ENCODE results near the gene UBFD1.
"Not testable (repeated sequence)": the region's sequence is repeated elsewhere in the genome, so short reads cannot be mapped to it uniquely, and the experiment has no call there.

UBFD1 gene

GRCh38 chr16:23570992-23571632, 13.6 kb downstream of the UBFD1 start:
- DNase-seq: peak in 1 of 2 donors; percentile 45

DNA sequence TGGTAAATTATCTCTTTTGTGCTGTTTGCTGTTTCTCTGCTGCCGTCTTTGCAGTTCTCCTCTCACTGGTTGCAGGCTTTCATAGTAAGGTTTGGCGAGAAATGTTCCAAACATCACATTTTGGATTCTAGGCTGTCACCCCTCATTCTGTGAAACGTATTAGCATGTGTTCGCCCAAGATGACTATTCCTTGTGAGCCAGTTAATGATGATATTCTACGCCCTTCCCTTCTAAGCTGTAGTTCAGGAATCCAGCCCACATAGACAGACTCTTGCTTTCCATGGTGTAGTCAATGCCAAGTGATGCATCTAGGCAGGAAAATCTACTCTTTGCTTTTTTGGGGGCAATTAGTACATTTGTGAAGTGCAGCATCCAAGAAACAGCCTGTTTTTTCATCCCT, 14.4 kb downstream of the UBFD1 start:
- DNase-seq: no peak

DNA sequence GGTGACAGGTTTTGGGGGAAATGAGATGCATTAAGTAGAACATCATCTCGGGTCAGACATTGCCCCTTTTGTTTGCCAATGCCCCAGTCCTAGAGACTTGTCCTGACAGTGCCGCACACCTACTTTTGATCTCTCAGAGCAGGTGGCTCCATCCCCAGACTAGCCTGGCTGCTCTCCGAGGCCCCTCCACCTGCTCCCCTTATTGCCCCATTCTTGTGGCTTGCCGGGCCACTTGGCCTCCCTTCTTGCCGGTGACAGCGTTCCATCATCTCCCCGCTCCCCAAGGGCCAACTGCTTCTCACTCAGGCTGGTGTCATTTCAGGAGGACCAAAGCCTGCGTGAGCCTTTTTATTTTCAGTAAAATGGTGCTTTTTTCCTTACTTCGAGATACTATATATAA, 14.9 kb downstream of the UBFD1 start:
- no peak for DNase-seq

DNA sequence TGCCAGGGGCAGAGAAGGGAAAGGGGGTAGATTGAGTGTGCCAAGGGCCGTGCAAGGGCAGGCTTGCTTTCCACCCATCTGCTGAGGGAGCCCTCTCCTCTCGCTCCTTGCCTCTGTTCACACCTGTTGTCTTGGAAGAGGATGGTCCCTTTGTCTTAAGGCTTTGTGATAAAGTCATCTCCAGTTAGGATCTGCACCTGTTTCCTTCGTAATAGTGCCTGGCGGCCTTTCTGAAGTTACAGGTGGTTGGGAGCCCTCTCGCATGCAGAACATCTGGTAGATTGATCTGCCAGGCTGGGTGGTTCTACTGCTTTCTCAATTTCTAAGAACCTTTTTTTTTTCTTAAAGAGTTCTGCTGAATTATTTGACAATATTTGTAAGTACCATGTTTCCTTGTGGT, 16.3 kb downstream of the UBFD1 start:
- no peak for DNase-seq

DNA sequence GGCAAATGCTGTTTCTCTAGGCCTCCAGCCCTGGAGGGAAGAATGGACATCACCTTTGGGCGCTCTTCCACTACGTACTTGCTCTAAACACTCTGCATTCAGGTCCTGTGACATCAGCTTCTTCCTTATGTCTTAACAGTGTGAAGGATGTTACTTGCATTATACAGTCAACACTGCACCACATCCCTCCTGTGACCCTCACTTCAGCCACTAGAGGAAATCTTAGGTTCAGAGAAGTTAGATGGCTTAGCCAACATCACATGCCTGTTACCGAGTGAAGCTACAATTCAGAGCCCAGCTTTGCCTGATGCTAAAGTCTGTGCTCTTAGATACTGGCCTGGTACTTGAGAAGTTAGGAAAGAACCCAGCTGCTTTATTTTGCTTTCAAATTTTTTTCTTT, 18.3 kb downstream of the UBFD1 start:
- no peak for DNase-seq

GRCh38 chr16:23577493-23577892, 20.0 kb downstream of the UBFD1 start:
- no peak for DNase-seq

DNA sequence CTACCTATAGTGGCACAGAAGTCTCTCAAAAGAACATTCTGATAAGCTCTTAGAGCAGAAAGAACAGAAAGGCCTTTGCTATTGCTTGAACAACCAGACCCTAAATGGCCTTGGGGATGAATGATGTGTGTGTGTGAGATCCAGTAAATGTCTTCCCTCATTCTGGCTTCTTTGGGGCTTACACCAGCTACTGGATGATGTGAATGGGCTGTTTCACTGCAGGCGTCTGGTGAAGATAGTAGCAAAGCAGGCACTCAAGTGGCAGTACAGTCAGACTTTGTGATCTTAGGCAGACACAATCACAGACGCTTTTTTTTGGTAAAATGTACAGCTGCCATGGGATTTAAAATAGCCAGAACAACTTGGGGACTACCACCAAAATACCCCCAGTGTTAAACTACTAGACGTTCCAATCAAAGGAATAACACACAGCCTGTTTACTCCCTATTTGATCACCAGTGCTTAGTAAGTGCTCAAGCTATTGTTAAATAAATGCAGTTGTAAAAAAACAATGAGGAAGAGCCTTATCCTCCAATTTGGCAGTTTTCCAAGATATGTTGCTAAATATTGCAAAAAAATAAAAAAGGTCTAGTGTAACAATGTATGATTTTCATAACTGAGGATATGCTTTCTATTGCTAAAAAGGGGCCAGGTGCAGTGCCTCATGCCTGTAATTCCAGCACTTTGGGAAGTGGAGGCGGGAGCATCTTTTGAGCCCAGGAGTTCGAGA, 20.7 kb downstream of the UBFD1 start:
- no peak for DNase-seq

DNA sequence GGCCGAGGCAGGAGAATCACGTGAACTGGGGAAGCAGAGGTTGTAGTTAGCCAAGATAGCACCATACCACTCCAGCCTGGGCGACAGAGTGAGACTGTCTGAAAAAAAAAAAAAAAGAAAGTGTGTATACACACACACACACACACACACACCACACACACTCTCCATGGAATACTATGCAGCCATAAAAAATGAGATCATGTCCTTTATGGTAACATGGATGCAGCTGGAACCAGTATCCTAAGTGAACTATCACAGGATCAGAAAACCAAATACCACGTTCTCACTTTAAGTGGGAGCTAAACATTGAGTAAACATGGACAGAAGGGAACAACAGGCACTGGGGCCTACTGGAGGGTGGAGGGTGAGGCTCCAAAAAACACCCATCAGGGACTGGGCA, 21.8 kb downstream of the UBFD1 start:
- no peak for DNase-seq

DNA sequence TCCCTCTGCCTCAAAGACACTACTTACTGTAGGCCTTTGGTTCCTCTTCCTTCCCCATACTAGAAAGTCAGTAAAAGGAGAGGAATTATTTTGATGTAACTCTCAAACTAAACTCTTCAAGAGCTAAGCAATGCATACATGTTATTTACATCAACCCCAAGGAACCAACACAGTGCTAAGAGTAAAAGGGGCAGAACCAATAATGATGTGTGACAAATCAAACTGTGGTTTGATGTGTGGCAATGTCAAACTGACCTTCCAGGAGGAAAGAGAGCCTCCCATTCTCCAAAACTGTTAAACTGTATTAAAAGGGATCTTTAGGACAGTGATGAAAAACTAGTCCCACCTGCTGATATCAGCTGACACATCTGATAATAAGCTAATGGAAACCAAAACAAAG, 22.9 kb downstream of the UBFD1 start:
- no peak for DNase-seq

DNA sequence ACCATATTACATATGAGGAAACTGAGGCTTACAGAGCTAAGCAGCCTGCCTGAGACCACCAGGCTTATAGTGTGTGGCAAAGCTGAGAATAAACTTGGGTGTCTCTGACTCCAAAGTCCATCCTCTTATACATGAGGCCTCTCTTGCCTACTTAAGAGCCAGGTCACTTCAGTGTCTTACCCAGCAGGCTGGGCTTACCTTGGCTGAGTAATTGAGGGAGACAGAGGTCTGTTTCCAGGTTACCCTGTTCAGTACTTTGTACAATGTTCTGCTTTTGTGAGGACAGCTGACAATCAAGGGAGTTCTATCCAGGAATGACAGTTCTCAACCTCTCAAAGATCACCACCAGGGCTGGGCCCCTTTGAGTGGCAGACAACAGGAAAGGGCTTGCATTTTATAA, 24.2 kb downstream of the UBFD1 start:
- no peak for DNase-seq

DNA sequence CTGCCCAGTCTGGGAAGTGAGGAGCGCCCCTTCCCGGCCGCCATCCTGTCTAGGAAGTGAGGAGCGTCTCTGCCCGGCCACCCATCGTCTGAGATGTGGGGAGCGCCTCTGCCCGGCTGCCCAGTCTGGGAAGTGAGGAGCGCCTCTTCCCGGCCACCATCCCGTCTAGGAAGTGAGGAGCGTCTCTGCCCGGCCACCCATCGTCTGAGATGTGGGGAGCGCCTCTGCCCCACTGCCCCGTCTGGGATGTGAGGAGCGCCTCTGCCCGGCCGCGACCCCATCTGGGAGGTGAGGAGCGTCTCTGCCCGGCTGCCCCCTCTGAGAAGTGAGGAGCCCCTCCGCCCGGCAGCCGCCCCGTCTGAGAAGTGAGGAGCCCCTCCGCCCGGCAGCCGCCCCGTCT, 25.7 kb downstream of the UBFD1 start:
- not testable (repeated sequence) for DNase-seq

- no peak for DNase-seq
Measured at GRCh38 chr16:23584186-23585076, 26.9 kb downstream of the UBFD1 start.

DNA sequence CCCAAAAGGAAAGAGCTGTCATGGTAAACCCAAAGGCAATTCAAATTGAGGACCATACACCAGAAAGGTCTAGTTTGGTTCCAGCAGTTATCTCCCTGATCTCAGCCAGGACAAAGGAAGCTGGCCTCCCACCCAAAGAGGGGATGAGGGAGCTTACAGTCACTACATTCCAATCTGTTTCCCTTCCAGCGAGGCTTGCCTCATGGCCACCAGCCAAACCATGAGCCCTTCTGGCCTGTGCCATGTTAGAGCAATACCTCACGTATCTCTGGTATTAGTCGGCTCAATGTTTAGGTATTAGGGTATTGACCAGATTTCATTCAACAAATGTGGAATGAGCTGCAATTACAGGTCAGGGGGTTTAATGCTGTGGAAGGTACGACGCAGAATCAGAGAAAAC, 30.2 kb downstream of the UBFD1 start:
- DNase-seq: no peak

DNA sequence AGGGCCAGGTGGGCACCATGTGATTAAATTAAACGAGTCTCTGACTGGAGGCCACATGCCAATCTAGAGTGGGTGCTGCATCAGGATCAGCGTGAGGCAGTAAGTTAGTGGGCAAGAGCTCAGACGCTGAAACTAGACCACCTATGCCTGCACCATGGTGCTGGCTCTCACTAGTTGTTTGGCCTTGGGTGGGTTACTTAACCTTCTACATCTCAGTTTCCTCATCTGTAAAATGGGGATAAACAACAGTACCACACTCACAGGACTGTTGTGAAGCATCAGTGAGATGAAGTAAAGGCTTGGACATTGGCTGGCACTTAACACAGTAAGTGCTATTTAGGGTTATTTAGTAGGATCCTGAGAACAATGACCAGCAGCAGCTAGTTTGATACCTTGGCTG, 32.7 kb downstream of the UBFD1 start:
- DNase-seq: no peak

DNA sequence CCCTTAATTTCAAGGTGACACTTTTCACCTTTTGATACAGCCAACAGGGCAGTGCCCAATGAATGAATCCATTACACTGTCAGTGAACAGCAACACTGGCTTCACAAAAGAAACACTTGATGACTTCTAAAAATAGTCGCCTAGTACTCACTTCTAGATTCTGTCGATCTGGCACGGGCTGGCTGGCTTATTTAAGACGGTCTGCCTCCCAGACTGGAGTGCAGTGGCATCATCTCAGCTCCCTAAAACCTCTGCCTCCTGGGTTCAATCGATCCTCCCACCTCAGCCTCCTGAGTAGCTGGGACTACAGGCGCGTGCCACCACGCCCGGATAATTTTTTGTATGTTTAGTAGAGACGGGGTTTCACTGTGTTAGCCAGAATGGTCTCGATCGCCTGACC, 36.7 kb downstream of the UBFD1 start:
- no peak for DNase-seq

DNA sequence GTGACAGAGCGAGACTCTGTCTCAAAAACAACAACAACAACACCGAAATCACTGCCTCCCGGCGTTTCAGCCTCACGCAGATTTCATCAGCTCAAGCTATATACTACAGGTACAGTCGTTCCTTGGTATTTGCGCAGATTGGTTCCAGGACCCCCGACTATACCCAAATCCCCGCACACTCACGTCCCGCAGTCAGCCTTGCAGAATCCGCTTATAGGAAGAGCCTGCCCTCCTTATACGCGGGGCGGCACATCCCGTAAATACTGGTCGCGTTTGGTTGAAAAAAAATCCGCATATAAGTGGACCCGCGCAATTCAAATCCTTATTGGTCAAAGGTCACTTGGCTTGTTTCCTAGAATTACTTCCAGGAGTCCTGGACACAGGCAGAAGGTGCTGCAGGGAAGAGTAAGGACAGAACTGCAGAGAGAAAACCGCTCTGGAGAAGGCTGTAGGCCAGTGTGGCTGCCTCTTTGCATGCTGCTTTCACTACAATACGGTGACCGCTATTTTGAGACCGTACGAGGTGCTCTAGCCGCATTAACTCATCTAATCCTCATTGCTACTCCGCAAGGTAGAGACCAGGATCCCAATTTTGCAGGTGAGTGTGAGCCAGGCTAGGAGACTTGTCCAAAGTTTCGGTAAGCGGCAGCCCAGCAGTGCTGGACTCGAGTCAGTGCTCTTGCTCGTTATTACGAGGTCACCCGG, 37.9 kb downstream of the UBFD1 start:
- no peak for DNase-seq

DNA sequence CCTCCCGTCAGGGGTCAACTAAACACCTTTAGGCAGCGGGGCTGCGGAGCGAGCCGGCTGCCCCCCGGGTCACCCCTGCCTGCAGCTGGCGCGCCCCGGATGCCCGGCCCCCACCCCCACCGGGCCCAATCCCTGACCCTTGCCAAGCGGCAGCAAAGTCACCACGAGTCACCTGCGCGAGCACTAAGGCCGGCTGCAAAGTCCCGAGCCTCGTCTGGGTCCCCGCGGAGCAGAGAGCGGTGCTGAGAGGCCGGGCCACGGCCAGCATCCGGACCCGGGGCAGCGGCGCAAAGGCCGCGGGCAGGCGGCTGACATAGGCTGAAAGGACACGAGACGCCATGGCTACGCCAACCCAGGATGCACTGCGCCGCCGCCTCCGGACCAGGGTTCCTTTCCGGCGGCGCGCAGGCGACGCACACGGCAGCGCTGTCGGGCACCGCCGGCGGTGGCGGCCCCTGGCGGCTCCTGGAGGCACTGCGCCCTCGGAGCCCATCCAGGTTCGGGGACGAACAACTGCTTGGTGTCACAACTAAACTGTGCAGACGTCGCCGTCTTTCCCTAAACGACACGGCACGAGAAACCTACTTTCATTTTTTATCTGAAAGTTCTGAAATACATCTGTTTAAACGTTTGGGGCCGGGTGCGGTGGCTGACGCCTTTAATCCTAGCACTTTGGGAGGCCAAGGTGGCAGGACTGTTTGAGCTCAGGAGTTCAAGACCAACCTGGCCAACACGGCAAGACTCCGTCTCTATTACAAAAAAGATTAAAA, 38.6 kb downstream of the UBFD1 start, which contains the start of gene NDUFAB1:
Gene NDUFAB1, minus strand, starts transcription at position 366 of the 770 bp plus-strand sequence. Its CDS starts 26 bp downstream, at position 340.
- DNase-seq: peak; percentile 88 to 91

DNA sequence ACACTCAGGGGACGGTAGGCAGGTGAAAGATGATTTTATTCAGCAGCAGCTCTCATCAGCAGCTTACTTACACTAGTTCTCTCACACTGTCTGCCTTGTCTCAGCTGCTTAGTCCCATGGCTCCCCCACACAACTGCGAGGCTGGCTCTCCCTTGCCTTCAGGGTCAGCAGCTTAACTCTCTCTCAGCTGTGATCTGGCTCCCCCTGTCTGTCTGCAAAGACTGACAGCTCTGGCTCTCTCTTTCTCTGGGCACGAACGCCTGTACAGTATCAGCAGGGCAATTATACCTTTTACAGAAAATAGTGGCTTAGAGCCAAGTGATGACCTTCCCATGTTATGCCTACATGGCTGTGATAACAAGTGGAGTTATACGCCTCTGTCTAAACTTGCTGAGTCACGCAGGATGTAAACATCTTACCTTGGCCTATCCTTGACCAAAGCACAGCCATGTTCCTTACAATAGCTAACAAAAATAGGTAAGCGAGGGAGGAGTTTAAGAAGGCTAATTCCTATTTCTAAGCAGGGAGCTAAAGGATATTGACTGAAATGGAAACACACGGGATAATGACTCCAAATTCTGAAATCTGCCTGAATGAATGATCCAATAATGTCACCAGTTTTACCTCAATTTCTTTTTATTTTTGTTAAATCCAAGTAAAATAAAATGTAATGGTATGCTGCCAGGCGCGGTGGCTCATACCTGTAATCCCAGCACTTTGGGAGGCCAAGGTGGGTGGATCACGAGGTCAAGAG, 39.7 kb downstream of the UBFD1 start:
- DNase-seq: peak; percentile 20 to 22

GRCh38 chr16:23607726-23608125, 50.2 kb downstream of the UBFD1 start:
- no peak for DNase-seq

GRCh38 chr16:23608194-23608593, 50.7 kb downstream of the UBFD1 start:
- no peak for DNase-seq

DNA sequence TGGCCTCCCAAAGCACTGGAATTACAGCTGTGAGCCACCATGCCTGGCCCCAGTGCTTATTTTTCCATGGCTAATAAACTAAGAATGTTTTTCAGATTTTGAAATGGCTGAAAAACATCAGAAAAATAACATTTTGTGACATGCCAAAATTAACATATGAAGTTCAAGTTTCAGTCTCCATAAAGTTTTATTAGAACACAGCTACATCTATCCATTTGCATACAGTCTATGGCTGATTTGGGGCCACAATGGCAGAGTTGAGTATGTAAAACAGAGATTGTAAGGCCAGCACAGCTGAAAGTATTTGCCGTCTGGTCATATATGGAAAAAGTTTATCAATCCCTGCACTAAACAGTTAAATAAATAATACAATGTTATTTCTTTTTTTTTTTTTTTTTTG, 52.4 kb downstream of the UBFD1 start:
- no peak for DNase-seq

Measured in CD4-positive, alpha-beta T cell treated with Interleukin-1 beta for 1 hour (primary cell).